ENCODE results near the gene MAP4K4. TPM values are rescaled to one million over a fixed set of nuclear protein-coding genes. Genes with fewer than 3 reads are reported as not detected.

Gene MAP4K4
- total and polyA plus RNA-seq, 2 of the 4 experiments (the other 2 are of a cell fraction): 89.4 to 124 TPM

- Histone ChIP-seq H2AK9ac (replicated peaks; ENCODE audit: low read depth, low read length, poor library complexity) (no peak overlapping the region), H3K9me1 (ENCODE audit: insufficient read depth, low read length) (no peaks in the 10 kb centered on the region), H3K56ac (ENCODE audit: extremely low read depth, insufficient read depth, low read length) (no peak overlapping the region), H3K18ac (ENCODE audit: low read depth, low read length) (no peak overlapping the region), H2BK120ac (ENCODE audit: low read depth, low read length) (no peak overlapping the region), H4K8ac (ENCODE audit: low read depth in 2 of 2, low read length in 2 of 2) (no peak overlapping the region), H3K4me2 (ENCODE audit: low read depth, low read length) (no peak overlapping the region), H2AFZ (replicated peaks; ENCODE audit: low read length, poor library complexity) (no peak overlapping the region), H3K27me3 (ENCODE audit: control insufficient read depth, insufficient read depth, low read length) (no peaks in the 10 kb centered on the region), H3K4me3 (ENCODE audit: insufficient read depth, low read depth, low read length) (no peak overlapping the region), H3K9ac (ENCODE audit: low read depth, low read length) (no peak overlapping the region), H4K5ac (ENCODE audit: low read depth, low read length) (no peak overlapping the region), H3K36me3 (ENCODE audit: control insufficient read depth, insufficient read depth, low read length) (no peaks in the 10 kb centered on the region), H3K23ac (ENCODE audit: low read depth, low read length) (no peak overlapping the region), H4K20me1 (ENCODE audit: insufficient read depth, low read length) (no peaks in the 10 kb centered on the region), H3K79me1 (ENCODE audit: low read depth in 1 of 2, low read length in 2 of 2) (no peaks in the 10 kb centered on the region), H3K9me3 (ENCODE audit: control insufficient read depth, insufficient read depth, low read length) (peaks cover 14% of the 10 kb centered on the region), H2BK15ac (ENCODE audit: low read depth, low read length) (no peak overlapping the region), H2BK20ac (ENCODE audit: low read depth, low read length) (no peak overlapping the region), H2AK5ac (ENCODE audit: low read depth, low read length) (no peak overlapping the region), H3K27ac (ENCODE audit: insufficient read depth, low read length) (no peak overlapping the region), H3K4me1 (ENCODE audit: control insufficient read depth, insufficient read depth, low read length) (peaks cover 1% of the 10 kb centered on the region; the same call in 1 of the 2 replicates), H4K91ac (ENCODE audit: insufficient read depth, low read depth, low read length) (no peak overlapping the region), H3K14ac (replicated peaks; ENCODE audit: low read depth, low read length) (no peak overlapping the region), H3K4ac (ENCODE audit: low read depth, low read length) (no peak overlapping the region), H2BK5ac (ENCODE audit: low read depth, low read length, poor library complexity, severe bottlenecking) (no peak overlapping the region)
- BruUV-seq (replicated peaks): no TSS peak
- intact Hi-C loops (cut with micrococcal nuclease) (no loop called here), dilution Hi-C loops (cut with HindIII; ENCODE audit: low sequenced_read_pairs, unreplicated experiment) (no loop called here), in situ Hi-C loops (cut with MboI; ENCODE audit: low sequenced_read_pairs) (no loop called here)
- POLR2A ChIA-PET (ENCODE audit: unreplicated experiment): no interaction called here
- DNase-seq: no peak
- no peak for ATAC-seq (ENCODE audit: low read depth)
- CTCF ChIA-PET: no interaction called here
- TF ChIP-seq MAZ (IDR thresholded peaks at IDR 0.05; ENCODE audit: borderline replicate concordance, low read depth, low read length): no peak
- no peak for TF ChIP-seq CEBPB (IDR thresholded peaks at IDR 0.05; ENCODE audit: low read depth, low read length)
- no peak for TF ChIP-seq CHD1 (IDR thresholded peaks at IDR 0.05; ENCODE audit: low read depth, low read length)
- TF ChIP-seq ELK1 (IDR thresholded peaks at IDR 0.05; ENCODE audit: borderline replicate concordance, low read depth, low read length): no peak
- TF ChIP-seq POLR2A (IDR thresholded peaks at IDR 0.05; ENCODE audit: low read depth, low read length): no peak
- TF ChIP-seq USF2 (IDR thresholded peaks at IDR 0.05; ENCODE audit: low read depth, low read length): no peak
- TF ChIP-seq CTCF (conservative IDR thresholded peaks at IDR 0.05; ENCODE audit: low read depth, low read length): no peak
- WGBS, 2 experiments (ENCODE audit: extremely low coverage in 2 of 2, insufficient read length in 1 of 2): no CpG with 5 or more reads among the region's 1 CpG
These were observed 207.4 kb downstream of the MAP4K4 start for GRCh38 chr2:101904916-101905315.
